NB4 (cell line): Measurements from ENCODE around the gene TRMT44.

ENCODE experiments used
- POLR2A ChIP-seq: IDR thresholded peaks from 2 replicates; pipeline ENCODE4 v1.6.1; 2011; ENCODE audit warnings: mild to moderate bottlenecking; ENCODE audit not compliant: insufficient read length; ENCODE audit errors: extremely low read depth
- TF ChIP-seq, protein P1 (sequence below): IDR thresholded peaks from one replicate; pipeline ENCODE4 v1.5.1; 2012; ENCODE audit warnings: low read depth, low read length
- TF ChIP-seq, protein P2 (sequence below): IDR thresholded peaks from 2 replicates; pipeline ENCODE4 v1.6.1; 2011; ENCODE audit warnings: low read depth, low read length

DNA sequence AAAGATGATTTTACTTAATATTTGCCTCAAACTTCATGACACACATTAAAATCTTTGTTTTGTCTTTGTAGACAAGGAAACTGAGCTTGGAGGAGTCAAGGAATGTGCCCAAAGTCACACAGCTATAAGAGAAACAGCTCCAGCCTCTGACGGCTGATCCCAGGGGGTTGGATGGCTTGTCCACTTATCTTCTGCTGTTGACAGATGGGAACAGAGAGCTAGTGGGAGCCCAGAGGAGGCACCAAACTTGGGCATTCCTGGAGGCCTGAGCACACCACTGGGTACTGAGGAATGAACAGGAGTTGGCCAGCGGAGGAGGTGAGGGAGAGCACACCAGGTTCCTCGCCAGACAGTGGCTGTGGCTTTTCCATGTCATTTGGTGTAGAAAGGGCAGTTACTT, 83.2 kb downstream of the TRMT44 start:
- TF ChIP-seq, protein P1, sequence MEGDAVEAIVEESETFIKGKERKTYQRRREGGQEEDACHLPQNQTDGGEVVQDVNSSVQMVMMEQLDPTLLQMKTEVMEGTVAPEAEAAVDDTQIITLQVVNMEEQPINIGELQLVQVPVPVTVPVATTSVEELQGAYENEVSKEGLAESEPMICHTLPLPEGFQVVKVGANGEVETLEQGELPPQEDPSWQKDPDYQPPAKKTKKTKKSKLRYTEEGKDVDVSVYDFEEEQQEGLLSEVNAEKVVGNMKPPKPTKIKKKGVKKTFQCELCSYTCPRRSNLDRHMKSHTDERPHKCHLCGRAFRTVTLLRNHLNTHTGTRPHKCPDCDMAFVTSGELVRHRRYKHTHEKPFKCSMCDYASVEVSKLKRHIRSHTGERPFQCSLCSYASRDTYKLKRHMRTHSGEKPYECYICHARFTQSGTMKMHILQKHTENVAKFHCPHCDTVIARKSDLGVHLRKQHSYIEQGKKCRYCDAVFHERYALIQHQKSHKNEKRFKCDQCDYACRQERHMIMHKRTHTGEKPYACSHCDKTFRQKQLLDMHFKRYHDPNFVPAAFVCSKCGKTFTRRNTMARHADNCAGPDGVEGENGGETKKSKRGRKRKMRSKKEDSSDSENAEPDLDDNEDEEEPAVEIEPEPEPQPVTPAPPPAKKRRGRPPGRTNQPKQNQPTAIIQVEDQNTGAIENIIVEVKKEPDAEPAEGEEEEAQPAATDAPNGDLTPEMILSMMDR = no peak
- TF ChIP-seq POLR2A = no peak
- TF ChIP-seq, protein P2, sequence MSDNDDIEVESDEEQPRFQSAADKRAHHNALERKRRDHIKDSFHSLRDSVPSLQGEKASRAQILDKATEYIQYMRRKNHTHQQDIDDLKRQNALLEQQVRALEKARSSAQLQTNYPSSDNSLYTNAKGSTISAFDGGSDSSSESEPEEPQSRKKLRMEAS = no peak
